WI38 (cell line): ENCODE data around the gene MCTP1.

Experiments used
- H3K4me3 ChIP-seq: 2 replicates; pipeline ENCODE4 v1.5.1; 2011; ENCODE audit warnings: low read depth, mild to moderate bottlenecking, control low read depth, low read length
- CTCF ChIP-seq: IDR thresholded peaks from 2 replicates; pipeline ENCODE4 v1.5.1; 2012; ENCODE audit warnings: low read depth, mild to moderate bottlenecking, control low read depth, low read length

The MCTP1 gene

GRCh38 chr5:94742852-94743251 is 542.0 kb downstream of the MCTP1 start:
- no peak for TF ChIP-seq CTCF
- H3K4me3 ChIP-seq: no peak overlapping the region

GRCh38 chr5:94740286-94740685 is 544.6 kb downstream of the MCTP1 start:
- TF ChIP-seq CTCF: no peak
- no peak overlapping the region for H3K4me3 ChIP-seq

GRCh38 chr5:94736498-94736897 is 548.4 kb downstream of the MCTP1 start:
- no peak for TF ChIP-seq CTCF
- no peak overlapping the region for H3K4me3 ChIP-seq

DNA sequence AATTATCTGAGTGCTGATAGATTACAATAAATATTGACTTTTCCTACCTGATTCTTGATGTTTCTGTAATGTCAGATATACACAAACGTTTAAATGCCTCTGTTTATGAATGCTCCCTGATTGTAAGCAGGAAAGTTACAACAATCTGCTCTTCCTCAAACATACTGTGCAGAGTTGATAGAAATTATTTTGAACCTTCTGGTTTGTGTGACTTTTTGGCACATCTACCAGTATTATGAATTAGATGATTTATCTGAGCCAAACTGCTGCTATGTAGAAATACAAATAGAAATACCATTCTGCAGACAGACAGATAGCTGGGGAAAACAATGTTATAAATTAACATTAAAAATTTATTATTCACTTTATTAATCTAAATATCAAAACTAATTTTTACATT is 553.4 kb downstream of the MCTP1 start:
- TF ChIP-seq CTCF: no peak

GRCh38 chr5:94725142-94725541 is 559.8 kb downstream of the MCTP1 start:
- H3K4me3 ChIP-seq: no peak overlapping the region
- no peak for TF ChIP-seq CTCF

More for the DNA sequence above, 553.4 kb downstream of the MCTP1 start:
- H3K4me3 ChIP-seq: no peak overlapping the region

- no peak for TF ChIP-seq CTCF
Measured at GRCh38 chr5:94715768-94716167, 569.1 kb downstream of the MCTP1 start.

GRCh38 chr5:94711785-94712184 is 573.1 kb downstream of the MCTP1 start:
- no peak for TF ChIP-seq CTCF
- no peak overlapping the region for H3K4me3 ChIP-seq

More at GRCh38 chr5:94715768-94716167, 569.1 kb downstream of the MCTP1 start:
- H3K4me3 ChIP-seq: no peak overlapping the region
